ENCODE data around the gene ZFP36.
A peak's percentile ranks its signal among the peaks of the same experiment; 100 is the strongest.

The ZFP36 gene

DNA sequence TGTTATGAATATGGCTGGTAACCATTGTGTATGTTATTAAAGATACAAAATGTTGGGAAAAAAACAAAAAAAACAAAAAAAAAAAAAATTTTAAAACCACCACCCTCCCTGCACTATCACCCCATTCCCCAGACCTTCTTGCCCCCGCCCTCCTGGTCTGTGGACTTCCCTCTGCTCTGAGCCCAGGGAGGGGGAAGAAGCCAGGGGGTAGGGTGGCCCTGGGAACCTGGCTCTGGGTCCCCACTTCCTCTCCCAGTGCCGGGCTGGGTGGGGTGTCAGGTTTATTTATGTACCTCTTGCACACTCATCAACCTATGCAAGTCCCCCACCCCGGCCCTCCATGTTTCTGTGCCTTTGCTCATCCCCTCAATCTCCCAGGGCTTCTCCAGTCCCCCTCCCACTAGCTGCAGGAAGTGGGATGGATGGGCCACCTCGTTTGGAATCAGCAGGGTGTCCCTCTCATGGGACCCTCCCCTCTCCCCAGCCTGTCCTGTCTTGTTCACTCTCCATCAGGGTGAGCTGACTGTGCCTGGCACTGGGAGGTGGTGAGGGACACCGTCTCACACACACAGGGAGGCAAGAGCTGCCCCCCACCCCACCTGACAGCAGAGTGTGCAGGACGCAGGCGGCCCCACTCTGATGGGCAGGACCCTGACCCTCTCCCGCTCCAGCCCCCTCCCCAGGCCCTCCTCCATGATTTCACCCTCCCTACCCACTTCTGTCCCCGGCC is 21.6 kb upstream of the ZFP36 start:
- no peak for DNase-seq (ENCODE audit: low read depth)

DNA sequence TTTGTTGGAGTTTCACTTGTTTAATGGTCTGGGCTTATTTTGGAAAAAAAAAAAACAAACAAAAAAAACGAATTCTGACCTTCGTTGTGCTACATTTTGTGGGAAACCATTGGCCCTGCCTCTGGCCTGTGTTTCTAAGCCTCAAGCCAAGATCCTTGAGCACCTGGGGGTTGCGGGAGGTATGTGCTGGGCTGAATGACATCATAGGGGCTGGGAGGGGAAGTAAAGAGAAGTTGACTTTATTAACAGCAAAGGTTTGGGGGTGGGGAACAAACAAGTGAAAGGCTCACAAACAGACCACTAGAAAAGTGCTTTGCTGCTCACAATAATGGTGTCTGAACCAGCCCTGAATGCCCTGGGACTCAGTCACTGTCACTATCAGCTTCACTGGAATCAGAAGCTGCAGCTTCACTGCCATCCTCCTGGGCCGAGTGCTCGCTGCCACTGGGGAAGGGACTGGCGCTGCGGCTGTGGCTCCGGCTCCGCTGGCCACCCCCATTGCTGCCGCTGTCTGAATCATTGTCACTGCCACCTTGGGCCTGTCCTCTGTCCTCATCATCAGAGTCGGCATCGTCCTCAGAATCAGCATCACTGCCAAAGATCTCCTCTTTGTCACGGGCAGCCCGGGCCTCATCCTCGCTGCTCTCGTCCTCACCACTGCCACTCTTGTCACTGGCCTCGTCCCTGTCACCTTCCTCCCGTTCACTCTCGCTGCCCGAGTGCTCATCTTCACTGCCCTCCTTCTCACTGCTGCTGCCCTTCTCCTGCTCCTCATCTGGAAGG is 20.8 kb upstream of the ZFP36 start:
- no peak for DNase-seq (ENCODE audit: low read depth)

DNA sequence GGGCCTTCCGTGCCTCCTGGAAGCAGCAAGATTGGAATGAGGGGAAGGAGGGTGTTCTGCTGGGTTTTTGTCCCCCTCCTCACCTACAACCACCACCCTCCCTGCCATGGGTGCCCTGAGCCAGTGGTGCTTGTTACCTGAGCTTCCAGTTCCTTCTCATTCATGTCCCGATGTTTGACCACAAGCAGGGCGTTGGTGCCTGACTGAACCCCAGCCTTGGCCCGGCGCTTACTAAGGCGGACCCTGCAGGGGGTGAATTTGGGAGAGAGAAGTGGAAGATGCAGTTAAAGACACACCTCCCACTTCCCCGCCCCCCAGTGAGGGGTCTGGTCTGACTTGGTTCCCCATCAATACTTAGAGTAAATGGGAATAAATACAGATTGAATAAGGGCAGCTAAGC is 20.1 kb upstream of the ZFP36 start:
- DNase-seq (ENCODE audit: low read depth) = no peak

DNA sequence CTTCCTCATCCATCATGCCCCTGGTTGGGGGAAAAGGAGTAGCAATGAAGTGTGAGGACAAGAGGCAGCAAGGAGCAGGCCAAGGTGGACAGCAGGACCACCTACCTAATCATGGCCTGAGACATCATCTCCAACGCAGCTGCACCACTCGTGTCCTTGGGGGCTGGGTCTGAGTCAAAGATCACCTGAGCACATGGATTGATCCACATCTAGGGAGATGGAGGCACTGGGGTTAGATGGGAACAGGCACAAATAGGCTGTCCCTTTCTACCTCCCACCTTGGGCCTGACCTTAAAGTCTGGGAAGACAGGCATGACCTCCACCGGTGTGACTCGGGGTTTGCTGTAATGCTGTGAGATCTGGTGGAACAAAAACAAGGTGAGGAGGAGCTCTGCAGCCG is 18.0 kb upstream of the ZFP36 start:
- DNase-seq (ENCODE audit: low read depth) = no peak

DNA sequence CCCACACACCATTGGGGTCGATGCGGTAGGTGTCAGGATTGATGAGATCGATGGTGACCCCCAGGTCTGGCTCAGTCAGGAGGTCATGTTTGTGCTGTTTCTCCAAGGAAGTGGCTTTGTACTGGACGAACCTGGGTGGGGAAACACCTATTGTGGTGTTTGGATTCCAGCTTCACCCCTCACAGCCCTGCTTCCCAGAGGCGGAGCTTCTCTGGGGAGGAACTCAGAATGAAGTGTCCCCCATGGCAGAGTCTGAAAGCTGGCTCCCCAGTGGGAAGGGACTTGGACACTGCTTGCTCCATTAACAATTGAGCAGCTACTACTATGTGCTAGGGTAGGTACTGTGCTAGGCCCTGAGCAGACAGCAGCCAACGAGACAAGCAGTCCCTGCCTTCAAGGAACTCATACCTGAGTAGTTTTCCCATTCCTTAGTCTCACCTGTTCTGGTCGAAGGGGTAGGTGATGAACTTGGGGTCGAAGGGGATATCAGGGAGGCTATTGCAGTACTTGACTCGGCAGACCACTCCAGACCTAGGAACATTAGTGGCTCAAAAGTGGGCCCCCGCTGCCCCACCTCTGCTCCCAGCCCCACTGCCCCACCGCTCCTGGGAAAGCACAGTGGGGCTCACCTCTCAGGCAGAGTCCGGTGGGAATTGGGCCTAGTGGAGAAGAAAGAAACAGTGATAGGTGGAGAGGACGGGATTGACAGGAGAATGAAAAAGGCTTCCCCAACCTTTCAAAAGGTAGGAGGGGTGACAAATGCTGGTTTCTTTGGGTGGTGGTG is 16.8 kb upstream of the ZFP36 start:
- no peak for DNase-seq (ENCODE audit: low read depth)

DNA sequence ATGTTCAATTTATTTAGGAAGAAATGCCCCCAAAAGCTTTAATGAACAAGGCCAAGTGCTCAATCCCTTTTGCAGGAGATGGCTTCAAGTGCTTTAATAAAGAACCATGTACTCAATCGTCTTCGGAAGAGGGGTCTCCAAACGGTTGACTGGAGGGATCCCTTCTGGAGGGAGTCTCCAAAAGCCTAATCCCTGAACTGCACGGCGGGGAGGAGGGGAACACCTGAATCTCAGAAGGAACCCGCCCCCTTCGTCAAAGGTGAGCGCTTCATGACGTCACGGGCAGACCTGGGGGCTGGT is 16.2 kb upstream of the ZFP36 start:
- DNase-seq (ENCODE audit: low read depth) = no peak

DNA sequence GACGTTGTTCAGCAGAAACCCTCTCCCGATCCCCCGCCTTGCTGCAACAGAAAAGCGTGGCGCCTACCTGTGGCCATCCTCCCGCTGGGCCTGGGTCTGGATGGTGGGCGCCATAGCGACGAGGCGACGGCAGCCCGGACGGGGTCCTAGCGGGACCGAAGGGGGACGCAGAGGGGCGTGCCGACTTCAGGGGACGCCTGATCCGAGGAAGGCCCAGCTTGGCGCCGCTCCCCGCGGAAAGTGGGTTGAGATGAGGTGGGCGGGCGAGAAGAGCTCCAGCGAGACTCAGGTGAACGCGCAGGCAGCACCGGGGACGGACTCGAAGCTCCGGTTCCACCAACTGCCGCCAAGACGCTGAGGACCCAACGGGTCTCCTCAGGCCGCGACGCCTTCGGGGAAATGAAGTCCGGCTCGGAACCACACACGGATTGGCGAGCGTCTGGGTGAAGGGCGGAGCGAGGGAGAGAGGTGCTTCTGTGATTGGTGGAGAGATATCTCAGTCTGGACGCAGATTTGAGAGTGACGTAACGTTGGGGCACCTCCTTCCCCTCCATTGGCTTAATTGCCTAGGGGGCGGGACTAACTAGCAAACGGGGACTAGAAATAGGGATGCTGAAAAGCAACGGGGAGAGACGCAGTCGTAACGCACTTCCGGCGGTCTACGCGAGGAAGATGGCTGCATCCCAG is 15.8 kb upstream of the ZFP36 start, which contains the start of the genes MED29 and PAF1:
TSS of gene MED29 (plus strand) at position 628 of the 687 bp plus-strand sequence. CDS start at position 673, 45 bp downstream.
TSS of gene PAF1 (minus strand) at position 356 of the 687 bp plus-strand sequence. CDS start at position 114, 242 bp downstream.
- DNase-seq (ENCODE audit: low read depth) = peak; percentile 100

DNA sequence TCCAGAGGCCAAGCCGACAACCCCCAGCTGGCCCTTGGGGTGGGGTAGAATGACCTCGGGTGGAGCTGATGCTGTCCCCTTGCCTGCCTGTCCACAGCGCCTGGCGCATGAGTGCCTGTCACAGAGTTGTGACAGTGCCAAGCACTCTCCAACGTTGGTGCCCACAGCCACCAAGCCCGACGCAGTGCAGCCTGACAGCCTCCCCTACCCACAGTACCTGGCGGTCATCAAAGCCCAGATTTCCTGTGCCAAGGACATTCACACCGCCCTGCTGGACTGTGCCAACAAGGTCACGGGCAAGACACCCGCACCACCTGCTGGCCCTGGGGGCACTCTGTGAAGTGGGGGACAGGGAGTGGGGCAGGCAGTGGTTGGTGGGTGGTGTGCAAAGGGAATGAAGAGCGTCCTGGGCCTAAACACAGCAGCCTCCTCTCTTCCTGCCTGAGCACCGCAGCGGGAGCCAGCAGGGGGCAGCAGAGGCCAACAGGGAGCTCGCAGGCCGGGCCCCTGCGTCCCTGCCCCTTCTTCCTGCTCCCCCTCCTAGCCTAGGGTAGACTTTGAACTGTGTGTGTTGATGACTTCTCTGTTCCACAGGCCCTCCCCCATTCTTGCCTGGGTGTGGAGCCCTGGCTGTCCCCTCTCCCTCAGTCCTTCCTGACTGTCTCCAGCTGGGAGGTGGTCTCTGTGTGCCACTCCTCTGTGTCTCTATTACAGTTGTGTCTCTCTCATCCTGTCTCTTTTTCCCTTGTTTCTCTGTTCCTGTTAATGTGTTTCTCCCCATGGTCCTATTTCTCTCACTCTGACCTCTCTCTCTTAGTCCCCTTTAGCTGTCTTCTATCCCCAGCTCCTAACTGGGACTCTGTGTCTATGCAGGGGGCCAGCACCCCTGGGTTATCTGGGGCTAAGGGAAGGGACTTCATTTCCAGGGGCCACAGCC is 9.0 kb upstream of the ZFP36 start:
- peak; percentile 80 for DNase-seq (ENCODE audit: low read depth)

DNA sequence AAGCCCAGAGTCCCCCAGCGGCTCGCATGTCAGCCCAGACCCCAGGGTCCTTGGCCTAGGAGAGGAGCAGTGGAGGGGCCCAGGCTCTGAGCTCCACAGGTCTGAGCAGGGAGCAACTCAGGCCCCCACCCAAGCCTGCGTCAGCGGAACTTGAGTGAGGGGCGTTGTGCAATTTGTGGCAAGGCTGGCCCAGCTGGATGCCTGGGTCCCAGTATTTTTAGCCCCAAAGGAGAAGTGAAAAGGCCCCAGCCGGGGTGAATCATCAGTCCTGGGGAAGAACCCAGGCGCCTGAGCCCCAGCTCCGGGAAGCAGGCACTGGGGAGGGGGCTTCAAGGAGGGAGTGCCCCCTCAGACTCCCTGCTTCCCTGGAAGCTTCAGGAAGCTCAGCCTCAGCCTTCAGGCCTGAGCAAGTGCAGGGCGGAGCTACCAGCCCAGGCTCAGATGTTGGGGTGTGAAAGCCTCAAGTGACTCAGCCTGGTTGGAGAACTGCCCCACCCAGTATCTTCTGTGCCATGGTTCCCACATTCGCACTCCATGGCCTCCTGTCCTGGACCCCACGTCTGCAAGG is 8.3 kb upstream of the ZFP36 start:
- DNase-seq (ENCODE audit: low read depth) = peak; percentile 84

DNA sequence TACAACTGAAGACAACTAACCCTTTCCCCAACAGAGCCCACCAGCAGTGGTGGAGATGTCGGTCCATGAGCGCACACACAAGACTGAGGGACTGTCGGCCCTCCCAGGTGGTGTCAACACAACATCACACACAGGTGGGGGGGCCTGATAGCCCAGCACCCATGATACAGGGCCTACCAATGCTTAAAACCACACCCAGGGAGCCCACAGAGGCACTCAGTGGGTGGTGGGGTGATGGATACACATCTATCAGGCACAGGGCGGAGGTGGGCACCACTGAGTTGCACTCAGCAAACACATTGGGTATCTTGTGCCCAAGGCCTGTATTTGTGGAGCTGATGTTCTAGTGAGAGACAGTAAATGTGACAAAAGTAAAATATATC is 7.0 kb upstream of the ZFP36 start:
- DNase-seq (ENCODE audit: low read depth) = no peak

DNA sequence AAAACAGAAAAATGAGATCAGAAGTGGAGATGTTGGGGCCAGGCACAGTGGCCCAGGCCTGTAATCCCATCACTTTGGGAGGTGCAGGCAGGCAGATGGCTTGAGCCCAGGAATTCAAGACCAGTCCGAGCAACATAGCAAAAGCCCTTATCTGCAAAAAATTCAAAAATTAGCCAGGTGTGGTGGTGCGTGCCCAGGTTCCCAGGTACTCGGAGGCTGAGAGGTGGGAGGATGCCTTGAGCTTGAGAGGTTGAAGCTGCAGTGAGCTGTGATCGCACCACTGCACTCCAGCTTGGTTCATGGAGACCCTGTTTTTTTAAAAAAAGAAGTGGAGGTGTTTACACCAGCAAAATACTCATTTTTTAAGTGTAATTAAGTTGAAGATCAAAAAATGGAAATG is 6.6 kb upstream of the ZFP36 start:
- DNase-seq (ENCODE audit: low read depth) = no peak

DNA sequence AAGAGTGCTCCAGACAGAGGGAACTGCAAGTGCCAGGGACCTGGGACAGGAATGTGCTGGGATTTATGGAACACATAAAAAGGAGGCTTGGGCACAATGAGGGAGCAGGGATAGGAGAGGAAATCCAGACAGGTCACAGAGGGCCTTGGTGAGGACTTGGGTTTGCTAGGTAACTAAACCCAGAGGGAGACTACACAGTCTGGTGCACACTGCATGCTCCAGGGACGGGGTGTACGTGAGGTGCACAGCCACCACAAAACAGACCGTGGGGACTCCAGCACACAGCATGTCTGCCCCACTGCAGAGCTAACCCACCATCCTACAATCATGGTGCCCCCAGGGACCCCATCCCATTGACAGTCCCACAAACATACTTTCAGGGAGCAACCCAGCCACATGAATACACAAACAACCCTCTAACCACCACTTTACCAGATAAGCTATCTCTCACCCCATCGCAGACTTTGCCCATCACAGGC is 5.5 kb upstream of the ZFP36 start:
- DNase-seq (ENCODE audit: low read depth) = no peak

DNA sequence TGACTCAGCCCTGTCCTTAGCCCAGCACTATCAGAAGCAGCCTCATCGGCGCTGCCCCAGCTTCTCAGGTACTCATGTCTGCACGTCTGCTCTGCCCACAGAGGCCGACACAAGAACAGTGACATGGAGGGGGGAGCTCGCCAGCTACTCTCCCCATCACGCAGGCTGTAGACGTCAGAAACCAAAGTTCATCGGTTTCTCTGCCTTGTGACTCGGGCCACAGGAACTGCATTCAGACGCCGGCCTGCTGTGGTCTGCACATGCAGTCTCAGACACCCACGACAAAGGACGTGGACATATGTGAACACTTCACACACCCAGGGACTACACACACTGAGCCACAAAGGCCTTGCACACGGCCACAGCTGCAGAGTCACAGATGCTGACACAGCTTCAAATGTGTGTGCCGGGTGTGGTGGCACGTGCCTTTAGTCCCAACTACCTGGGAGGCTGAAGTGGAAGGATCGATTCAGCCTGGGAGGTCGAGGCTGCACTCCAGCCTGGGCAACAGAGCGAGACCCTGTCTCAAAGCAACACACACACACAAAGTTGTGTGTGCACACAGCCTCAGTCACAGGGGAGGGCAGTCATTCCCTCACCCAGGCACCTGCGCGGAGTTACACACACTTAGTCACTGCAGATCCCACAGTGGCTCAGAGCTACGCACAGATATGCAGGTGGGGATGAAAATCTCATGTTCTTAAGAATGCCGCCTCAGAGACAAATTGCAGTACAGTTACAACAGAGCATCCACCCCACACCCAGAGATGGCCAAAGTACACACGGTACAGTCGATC is 4.9 kb upstream of the ZFP36 start:
- no peak for DNase-seq (ENCODE audit: low read depth)

DNA sequence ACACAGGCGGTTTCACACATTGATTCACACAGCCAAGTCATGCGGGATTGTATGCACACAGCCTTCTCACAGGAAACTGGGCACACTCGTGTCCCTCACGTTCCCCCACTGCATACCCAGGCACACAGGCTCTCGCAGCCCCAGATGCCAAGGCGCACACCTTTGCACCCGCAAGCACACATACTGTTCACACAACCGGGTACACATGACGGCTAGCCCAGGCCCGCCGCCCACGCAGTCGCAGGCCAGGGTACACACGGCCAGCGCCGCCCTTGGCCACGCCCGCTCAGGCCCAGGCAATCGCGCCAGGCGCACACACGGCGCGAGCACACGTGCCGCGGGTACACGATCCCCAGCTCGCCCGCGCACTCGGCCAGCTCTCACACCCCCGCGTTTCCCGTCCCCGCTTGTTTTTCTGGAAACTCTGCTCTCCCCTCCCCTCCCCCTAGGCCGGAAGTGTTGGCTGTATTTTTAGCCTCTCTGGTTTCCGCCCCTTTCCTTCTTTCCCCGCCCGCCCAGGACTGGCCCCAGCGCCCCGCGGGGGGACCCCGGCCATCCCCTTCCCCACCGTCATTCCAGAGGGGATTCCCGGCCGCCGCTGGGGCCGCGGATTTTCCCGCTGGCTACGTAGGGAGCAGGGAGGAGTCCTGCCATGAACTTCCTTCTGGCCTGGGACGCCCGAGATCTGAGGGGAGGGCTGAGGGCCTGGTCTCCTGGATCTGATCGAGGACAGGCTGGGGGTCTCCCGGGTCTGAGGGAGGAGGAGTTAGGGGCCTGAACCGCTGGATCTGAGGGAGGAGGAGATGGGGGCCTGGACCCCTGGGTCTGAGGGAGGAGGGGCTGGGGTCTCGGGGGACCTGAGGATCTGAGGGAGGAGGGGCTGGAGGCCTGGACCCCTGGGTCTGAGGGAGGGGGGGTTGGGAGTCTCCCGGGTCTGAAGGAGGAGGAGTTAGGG is 4.0 kb upstream of the ZFP36 start:
- peak; percentile 82 for DNase-seq (ENCODE audit: low read depth)

DNA sequence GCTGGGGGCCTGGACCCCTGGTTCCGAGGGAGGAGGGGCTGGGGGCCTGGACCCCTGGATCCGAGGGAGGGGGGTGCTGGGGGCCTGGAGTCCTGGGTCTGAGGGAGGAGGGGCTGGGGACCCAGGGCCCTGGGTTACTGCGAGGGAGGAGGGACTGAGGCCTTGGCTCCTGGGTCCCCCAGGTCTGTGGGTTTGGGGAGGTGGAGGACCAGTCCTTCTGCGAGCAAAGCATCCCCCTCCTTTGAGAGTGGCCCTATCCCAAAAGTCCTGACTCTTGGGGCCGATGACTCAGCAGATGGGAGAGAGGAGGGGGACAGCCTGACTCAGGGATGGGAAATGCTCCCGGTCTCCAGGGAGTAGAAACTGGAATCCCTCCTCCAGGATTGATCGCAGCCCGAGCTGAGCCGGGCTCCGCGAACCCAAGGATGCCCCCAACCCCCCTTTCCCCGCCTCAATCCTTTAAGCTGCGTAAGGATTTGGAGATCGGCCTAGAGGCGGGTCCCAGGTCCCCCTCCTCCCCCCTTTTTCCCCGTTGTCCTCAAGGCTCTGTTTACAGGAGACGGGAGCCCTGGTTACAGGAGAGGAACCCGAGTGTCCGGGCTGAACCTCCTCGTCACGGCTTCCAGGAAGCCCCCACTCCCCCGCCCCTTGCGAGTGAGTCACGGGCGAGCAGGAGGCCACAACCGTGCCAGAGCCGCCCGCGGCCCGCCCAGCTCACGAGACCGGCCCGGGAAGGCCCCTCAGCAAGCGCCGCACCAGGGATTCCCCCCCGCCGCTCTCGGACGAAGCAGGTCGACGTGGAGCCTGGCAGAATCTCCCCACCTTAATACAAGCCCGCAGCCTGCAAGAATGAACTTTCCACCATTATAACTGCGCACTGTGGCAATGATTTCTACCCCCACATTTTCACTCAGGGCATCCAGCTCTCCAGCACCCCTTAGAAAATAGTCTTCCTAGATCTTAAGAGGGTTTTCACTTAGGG is 3.0 kb upstream of the ZFP36 start:
- peak; percentile 99 for DNase-seq (ENCODE audit: low read depth)

DNA sequence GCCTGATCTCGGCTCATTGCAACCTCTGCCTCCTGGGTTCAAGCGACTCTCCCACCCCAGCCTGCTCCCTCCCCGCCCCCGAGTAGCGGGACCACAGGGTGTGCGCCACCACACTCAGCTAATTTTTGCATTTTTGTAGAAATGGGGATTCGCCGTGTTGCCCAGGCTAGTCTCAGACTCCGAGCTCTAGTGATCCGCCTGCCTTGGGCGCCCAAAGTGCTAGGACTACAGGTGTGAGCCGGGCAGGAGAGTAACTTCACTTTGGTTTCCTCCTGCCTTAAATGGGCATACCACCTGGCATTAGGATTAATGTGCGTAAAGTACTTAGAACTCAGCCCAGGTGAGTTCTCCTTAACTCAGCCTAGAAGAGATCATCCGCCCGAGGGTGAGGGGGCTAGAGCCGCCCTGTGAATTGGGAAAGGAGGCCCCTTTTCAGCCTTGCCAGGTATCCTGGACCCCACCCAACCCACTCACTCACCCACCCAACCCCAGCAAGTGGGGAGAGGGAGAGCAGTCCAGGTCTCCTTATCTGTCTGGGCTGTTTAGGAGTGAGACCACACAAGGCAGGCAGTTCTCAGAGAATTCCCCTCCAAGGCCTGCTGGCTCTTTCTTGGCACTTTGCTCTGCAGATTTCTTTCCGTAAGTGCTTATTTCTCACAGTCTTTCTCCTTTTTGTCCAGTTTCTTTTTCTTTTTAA is 1.2 kb upstream of the ZFP36 start:
- DNase-seq (ENCODE audit: low read depth) = no peak

Measured in fibroblast of the conjunctiva (primary cell).